ENCODE results near the gene C22orf15. TPM values are rescaled to one million over a fixed set of nuclear protein-coding genes. Genes with fewer than 3 reads are reported as not detected.

The C22orf15 gene
- total RNA-seq, 1 experiment from 2014 or later, result 0.81 TPM

DNA sequence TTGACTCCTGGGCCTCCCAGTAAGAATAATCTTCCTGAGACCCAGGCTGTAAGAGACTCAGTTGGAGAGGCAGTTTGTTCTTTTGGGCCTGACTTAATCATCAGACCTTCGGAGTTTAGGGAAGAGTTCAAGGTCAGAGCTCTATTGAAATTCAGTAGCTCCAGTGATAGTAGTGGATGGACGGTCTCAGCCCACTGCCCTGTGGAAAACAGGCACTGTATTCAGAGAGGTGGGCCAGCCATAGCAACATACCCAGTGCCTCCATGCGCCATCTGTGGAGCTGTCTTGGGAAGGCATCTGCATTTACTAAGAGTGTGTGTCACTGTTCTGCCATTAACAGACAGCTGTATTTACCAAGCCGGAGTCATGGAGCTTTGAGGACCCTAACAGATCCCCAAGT, 26.8 kb downstream of the C22orf15 start:
- H2AFZ ChIP-seq (ENCODE audit: low read length), result no peak overlapping the region
- H3K4me2 ChIP-seq (ENCODE audit: insufficient read depth, insufficient read length, low read length), result no peak overlapping the region
- no CpG with 5 or more reads among the region's 4 CpGs for WGBS (ENCODE audit: extremely low coverage, insufficient read length, low lambda C conversion rate)
- no peak overlapping the region for H2BK15ac ChIP-seq (ENCODE audit: low read depth, low read length)
- Mint-ChIP-seq H3K9me3 (no peaks in the 10 kb centered on the region), H3K27me3 (ENCODE audit: low read depth) (no peaks in the 10 kb centered on the region), H3K27ac (peak overlapping the region in 2 of 3 experiments; percentile 19 to 39; a peak in 3 of 7 replicates), H3K4me1 (peaks cover 22 to 30% of the 10 kb centered on the region in 2 experiments), H3K4me3 (peak overlapping the region in 1 of 2 experiments; percentile 13; a peak in 1 of 5 replicates), H3K36me3 (ENCODE audit: insufficient read depth in 1 of 3, low read depth in 3 of 3) (peaks cover 14 to 36% (median 34%) of the 10 kb centered on the region in 3 experiments; a peak in 6 of 7 replicates)
- no peak overlapping the region for H2BK120ac ChIP-seq (ENCODE audit: low read depth, low read length, poor library complexity, severe bottlenecking)
- no peak for DNase-seq
- no peak overlapping the region for H3K4ac ChIP-seq (ENCODE audit: low read depth, low read length)
- H4K8ac ChIP-seq (replicated peaks; ENCODE audit: insufficient read length, low read depth, low read length), result no peak overlapping the region
- TF ChIP-seq, protein P1, sequence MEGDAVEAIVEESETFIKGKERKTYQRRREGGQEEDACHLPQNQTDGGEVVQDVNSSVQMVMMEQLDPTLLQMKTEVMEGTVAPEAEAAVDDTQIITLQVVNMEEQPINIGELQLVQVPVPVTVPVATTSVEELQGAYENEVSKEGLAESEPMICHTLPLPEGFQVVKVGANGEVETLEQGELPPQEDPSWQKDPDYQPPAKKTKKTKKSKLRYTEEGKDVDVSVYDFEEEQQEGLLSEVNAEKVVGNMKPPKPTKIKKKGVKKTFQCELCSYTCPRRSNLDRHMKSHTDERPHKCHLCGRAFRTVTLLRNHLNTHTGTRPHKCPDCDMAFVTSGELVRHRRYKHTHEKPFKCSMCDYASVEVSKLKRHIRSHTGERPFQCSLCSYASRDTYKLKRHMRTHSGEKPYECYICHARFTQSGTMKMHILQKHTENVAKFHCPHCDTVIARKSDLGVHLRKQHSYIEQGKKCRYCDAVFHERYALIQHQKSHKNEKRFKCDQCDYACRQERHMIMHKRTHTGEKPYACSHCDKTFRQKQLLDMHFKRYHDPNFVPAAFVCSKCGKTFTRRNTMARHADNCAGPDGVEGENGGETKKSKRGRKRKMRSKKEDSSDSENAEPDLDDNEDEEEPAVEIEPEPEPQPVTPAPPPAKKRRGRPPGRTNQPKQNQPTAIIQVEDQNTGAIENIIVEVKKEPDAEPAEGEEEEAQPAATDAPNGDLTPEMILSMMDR (conservative IDR thresholded peaks at IDR 0.05), result peak; percentile 30; the same call in 1 of the 3 replicates
- peaks cover 2% of the 10 kb centered on the region; the same call in 1 of the 2 replicates for H3K4me1 ChIP-seq (ENCODE audit: insufficient read depth, low read length)
- H2AK5ac ChIP-seq (ENCODE audit: insufficient read length, low read length), result no peak overlapping the region
- H3K23me2 ChIP-seq (ENCODE audit: insufficient read length, low read depth, low read length, poor library complexity, severe bottlenecking), result peaks cover 2% of the 10 kb centered on the region
- no peaks in the 10 kb centered on the region for H3K79me1 ChIP-seq (ENCODE audit: insufficient read depth, low read depth, low read length, poor library complexity, severe bottlenecking)
- H3K9me3 ChIP-seq (ENCODE audit: control insufficient read depth, low read depth, low read length), result no peaks in the 10 kb centered on the region
- no peak overlapping the region for H2BK12ac ChIP-seq (ENCODE audit: insufficient read length, low read depth, low read length)
- no peak overlapping the region for H3K14ac ChIP-seq (ENCODE audit: insufficient read depth, low read length)
- no peak overlapping the region for H2BK20ac ChIP-seq (ENCODE audit: low read depth, low read length, poor library complexity, severe bottlenecking)
- H3T11ph ChIP-seq (ENCODE audit: low read length), result no peak overlapping the region
- no peak overlapping the region for H4K5ac ChIP-seq (ENCODE audit: insufficient read length, low read depth, low read length)
- no peak overlapping the region for H3K56ac ChIP-seq (ENCODE audit: insufficient read length, low read depth, low read length)
- H4K20me1 ChIP-seq (ENCODE audit: control insufficient read depth, insufficient read depth, insufficient read length), result no peaks in the 10 kb centered on the region
- H3K18ac ChIP-seq (ENCODE audit: insufficient read length, low read depth, low read length), result no peak overlapping the region
- H4K91ac ChIP-seq (ENCODE audit: insufficient read length, low read depth, low read length), result no peak overlapping the region
- no peak overlapping the region for H3K9ac ChIP-seq (ENCODE audit: extremely low read depth, insufficient read length, low read length)
- H3K27me3 ChIP-seq (ENCODE audit: insufficient read depth, low read length), result no peaks in the 10 kb centered on the region; the same call in 1 of the 2 replicates
- H3K23ac ChIP-seq (ENCODE audit: insufficient read length, low read depth, low read length), result no peak overlapping the region
- peaks cover 16% of the 10 kb centered on the region; the same call in 1 of the 2 replicates for H3K79me2 ChIP-seq (ENCODE audit: insufficient read depth, low read length)
- H2BK5ac ChIP-seq (ENCODE audit: insufficient read length, low read length), result no peak overlapping the region
- H3K27ac ChIP-seq (ENCODE audit: insufficient read length, low read depth, low read length), result no peak overlapping the region
